ENCODE data around the gene CDK5RAP2.

DNA sequence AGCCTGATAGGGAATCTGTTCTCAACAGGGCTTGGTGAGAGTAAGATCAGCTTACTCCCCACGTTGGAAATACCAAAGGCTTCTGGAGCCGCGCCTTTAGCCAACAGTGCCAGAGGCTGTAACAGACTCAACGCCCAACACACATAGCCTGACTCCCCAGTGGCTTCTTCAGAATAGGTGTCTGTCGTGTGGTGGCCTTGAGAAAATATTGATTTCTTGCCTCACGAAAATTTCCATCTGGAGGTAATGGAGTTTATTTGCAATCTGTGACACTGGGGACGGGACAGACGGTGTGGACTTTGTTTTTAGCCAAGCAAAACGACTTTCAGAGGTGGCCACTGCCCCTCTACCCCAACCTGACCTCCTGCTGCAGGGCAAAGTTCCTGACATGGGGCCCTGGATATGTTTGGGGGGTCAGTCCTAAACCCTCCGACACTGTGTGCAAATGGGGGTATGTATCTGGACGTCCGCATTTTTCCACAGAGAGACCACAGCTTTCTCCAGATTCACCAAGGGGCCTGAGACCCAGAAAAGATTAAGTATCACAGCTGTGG lies 189.3 kb downstream of the CDK5RAP2 start:
- TF ChIP-seq GABPA (IDR thresholded peaks at IDR 0.05; ENCODE audit: low read depth) (no peak), POLR2AphosphoS5 (IDR thresholded peaks at IDR 0.05; ENCODE audit: low read depth) (no peak)
- TF ChIP-seq, protein P1, sequence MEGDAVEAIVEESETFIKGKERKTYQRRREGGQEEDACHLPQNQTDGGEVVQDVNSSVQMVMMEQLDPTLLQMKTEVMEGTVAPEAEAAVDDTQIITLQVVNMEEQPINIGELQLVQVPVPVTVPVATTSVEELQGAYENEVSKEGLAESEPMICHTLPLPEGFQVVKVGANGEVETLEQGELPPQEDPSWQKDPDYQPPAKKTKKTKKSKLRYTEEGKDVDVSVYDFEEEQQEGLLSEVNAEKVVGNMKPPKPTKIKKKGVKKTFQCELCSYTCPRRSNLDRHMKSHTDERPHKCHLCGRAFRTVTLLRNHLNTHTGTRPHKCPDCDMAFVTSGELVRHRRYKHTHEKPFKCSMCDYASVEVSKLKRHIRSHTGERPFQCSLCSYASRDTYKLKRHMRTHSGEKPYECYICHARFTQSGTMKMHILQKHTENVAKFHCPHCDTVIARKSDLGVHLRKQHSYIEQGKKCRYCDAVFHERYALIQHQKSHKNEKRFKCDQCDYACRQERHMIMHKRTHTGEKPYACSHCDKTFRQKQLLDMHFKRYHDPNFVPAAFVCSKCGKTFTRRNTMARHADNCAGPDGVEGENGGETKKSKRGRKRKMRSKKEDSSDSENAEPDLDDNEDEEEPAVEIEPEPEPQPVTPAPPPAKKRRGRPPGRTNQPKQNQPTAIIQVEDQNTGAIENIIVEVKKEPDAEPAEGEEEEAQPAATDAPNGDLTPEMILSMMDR (IDR thresholded peaks at IDR 0.05; ENCODE audit: insufficient read depth, low read length), result no peak
- TF ChIP-seq, protein P2, sequence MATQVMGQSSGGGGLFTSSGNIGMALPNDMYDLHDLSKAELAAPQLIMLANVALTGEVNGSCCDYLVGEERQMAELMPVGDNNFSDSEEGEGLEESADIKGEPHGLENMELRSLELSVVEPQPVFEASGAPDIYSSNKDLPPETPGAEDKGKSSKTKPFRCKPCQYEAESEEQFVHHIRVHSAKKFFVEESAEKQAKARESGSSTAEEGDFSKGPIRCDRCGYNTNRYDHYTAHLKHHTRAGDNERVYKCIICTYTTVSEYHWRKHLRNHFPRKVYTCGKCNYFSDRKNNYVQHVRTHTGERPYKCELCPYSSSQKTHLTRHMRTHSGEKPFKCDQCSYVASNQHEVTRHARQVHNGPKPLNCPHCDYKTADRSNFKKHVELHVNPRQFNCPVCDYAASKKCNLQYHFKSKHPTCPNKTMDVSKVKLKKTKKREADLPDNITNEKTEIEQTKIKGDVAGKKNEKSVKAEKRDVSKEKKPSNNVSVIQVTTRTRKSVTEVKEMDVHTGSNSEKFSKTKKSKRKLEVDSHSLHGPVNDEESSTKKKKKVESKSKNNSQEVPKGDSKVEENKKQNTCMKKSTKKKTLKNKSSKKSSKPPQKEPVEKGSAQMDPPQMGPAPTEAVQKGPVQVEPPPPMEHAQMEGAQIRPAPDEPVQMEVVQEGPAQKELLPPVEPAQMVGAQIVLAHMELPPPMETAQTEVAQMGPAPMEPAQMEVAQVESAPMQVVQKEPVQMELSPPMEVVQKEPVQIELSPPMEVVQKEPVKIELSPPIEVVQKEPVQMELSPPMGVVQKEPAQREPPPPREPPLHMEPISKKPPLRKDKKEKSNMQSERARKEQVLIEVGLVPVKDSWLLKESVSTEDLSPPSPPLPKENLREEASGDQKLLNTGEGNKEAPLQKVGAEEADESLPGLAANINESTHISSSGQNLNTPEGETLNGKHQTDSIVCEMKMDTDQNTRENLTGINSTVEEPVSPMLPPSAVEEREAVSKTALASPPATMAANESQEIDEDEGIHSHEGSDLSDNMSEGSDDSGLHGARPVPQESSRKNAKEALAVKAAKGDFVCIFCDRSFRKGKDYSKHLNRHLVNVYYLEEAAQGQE (IDR thresholded peaks at IDR 0.05; ENCODE audit: insufficient replicate concordance, low read depth), result no peak
